NCI-H2227 (cell line): Measurements from ENCODE around the gene SLC44A2.

Experiments
- DNase-seq: peaks from one replicate; lab custom pipeline; 2025; ENCODE audit not compliant: unreplicated experiment; lab: John Stamatoyannopoulos, UW

The SLC44A2 gene

DNA sequence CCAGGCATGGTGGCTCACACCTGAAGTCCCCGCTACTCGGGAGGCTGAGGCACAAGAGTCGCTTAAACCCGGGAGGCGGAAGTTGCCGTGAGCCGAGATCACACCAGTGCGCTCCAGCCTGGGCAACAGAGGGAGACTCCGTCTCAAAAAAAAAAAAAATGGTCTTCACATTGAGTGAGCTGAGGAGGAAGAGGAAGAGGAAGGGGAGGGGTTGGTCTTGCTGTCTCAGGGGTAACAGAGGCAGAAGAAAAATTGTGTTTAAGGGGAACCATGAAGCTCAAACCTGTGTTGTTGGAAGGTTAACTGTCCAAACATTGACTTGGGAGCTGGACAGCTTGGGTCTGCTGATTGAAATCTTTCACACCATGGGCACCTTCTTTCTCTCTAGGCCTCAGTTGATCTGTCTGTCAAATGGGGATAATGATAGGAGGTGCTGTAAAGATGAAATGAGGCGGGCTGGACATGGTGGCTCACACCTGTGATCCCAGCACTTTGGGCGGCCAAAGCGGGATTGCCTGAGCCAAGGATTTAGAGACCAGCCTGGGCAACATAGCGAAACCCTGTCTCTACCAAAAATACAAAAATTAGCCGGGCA is 9.8 kb upstream of the SLC44A2 start:
- no peak for DNase-seq

DNA sequence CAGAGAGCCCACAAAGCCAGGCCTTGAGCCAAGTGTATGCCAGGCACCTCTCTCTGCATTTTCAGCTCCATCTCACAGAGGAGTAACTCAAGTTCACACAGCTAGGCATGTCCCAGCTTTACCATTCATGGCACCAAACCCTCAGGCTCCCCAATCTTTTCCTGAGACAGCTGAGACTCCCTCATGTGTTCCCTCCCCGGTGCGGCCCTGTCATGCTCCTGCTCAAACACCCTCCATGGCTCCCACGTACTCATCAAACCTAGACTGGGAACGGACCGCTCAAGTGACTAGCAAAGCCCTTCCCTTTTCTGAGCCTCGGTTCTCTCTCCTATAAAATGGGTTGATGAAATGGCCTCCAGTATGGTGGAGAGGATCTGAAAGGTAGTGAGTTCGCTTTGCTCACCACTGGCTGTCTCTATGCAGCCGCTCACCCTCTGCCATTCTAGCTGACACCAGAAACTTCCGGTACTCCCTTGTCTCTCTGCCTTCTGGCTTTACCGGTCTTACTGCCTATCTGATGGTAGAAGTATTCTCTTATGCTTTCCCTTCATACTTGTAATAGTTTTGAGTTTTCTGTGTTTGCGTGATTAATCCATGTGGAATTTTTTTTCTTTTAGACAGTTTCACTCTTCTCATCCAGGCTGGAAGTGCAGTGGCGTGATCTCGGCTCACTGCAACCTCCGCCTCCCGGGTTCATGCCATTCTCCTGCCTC is 7.8 kb upstream of the SLC44A2 start:
- DNase-seq: no peak

DNA sequence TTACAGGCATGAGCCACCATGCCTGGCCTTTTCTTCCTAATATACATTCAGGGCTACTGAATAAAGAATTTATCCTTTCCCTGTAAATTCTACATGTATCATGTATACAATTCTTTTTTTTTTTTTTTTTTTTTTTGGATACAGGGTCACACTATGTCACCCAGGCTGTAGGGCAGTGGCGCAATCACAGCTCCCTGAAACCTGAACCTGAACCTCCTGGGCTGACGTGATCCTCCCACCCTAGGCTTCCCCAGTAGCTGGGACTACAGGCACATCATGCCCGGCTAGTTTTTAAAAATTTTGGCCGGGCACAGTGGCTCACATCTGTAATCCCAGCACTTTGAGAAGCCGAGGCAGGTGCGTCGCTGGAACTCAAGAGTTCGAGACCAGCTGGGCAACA is 6.5 kb upstream of the SLC44A2 start:
- DNase-seq: no peak

DNA sequence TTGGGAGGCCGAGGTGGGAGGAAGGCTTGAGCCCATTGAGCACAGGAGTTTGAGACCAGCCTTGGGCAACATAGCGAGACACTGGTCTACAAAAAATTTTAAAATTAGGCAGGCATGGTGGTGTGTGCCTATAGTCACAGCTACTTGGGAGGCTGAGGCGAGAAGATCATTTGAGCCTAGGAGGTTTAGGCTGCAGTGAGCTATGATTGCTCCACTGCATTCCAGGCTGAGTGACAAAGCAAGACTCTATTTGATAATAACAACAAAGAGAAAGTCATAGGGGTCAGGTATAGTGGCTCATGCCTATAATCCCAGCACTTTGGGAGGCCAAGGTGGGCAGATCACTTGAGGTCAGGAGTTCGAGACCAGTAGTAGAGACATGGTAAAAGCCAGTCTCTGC is 4.6 kb upstream of the SLC44A2 start:
- no peak for DNase-seq

DNA sequence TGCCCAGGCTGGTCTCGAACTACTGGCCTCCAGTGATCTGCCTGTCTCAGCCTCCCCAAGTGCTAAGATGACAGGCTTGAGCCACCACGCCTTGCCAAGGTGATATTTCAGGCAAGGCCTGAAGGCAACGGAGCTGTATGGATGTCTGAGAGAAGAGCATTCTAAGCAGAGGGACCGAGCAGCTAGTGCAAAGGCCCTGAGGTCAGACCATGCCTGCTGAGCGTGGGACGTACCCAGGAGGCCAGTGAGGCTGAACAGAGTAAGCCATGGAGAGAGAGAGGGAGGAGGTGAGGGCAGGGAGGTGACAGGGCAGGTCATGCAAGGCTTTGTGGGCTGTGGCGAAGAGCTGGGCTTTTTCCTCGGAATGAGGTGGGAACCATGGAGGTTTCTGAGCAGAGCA is 3.4 kb upstream of the SLC44A2 start:
- DNase-seq: no peak

DNA sequence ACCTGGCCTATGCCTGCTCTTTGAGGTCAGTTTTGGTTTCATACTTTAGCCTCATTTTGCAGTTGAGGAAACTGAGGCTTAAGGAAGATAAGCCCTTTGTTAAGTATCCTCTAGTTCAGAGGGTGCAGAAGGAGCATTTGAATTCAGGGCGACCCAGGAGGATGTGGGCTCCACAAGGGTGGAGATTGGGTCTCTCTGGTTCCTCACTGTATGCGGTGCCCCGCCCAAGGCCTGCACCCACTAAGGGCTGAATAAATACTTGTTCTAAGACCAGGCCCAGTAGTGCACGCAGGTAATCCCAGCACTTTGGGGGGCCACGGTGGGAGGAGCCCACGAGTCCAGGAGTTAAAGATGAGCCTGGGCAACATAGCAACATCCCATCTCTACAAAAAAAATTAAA is 768 bp upstream of the SLC44A2 start:
- DNase-seq: no peak

DNA sequence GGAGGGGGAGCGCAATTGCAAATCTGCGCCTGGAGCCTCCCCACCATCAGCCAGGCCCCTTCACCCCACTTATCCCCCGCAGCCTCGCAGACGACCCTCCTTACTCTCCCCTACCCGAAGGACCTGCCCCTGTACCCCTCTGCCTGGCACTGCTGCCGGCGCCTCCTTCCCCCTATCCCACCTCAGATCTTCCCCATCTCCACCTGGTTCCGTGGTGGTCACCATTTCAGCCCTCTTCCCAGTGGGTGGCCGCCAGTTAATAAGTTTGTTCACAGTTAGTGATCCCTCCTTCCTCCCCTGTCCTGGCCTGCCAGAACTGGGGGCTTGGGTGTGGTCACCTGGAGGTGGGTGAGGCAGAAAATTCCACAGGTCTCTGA is 397 bp downstream of the SLC44A2 start:
- DNase-seq: no peak

DNA sequence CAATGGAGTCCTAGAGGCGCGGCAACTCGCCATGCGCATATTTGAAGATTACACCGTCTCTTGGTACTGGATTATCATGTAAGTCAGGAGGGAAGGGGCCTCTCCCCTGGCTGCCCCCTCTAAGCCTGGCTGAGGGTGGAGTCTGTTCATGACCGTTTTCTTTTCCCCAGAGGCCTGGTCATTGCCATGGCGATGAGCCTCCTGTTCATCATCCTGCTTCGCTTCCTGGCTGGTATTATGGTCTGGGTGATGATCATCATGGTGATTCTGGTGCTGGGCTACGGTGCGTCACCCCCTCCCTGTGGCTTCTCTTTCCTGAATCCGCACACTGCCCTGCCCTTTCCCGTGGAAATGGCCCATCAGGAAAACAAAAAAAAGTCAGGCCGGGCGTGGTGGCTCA is 6.5 kb downstream of the SLC44A2 start:
- no peak for DNase-seq

DNA sequence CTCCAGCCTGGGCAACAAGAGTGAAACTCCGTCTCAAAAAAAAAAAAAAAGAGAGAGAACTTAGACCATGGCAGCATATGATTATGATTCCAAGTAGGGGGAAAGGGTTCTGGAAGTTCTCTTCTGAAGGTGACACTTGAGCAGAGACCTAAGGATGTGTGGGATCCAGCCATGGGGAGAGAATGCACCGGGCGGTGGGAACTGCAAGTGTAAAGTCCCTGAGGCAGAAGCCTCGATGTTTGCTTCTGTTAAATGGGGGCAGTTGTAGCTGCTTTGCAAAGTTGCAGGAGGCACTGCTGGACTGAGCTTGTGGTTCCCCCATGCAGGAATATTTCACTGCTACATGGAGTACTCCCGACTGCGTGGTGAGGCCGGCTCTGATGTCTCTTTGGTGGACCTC is 9.1 kb downstream of the SLC44A2 start:
- no peak for DNase-seq

DNA sequence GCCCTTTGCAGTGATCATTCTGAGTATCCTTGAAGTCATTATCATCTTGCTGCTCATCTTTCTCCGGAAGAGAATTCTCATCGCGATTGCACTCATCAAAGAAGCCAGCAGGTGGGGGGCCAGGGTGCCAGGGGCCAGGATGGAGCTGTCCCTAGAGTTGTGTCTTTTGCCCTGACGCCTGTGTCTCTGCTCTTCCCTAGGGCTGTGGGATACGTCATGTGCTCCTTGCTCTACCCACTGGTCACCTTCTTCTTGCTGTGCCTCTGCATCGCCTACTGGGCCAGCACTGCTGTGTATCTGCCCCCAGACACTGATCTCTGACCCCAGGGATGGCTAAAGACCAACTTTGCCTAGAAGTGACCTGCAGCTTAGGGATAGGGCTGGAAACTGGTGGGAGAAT is 9.6 kb downstream of the SLC44A2 start:
- no peak for DNase-seq

DNA sequence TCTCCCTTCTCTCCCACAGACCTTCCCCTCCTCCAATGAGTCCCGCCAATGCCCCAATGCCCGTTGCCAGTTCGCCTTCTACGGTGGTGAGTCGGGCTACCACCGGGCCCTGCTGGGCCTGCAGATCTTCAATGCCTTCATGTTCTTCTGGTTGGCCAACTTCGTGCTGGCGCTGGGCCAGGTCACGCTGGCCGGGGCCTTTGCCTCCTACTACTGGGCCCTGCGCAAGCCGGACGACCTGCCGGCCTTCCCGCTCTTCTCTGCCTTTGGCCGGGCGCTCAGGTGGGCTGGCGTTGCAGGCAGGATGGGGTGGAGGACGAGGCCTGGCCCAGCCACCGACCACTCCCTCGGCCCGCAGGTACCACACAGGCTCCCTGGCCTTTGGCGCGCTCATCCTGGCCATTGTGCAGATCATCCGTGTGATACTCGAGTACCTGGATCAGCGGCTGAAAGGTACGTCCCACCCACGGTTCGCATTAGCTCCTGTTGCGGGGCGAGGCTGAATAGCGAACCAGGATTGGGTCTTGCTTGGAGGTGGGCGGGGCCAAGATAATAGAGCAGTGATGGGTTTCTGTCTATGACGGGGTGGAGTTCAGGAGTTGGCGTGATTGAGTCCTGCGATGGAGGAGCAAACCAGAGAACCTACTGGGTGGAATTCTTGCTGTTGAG is 11.1 kb downstream of the SLC44A2 start:
- no peak for DNase-seq

DNA sequence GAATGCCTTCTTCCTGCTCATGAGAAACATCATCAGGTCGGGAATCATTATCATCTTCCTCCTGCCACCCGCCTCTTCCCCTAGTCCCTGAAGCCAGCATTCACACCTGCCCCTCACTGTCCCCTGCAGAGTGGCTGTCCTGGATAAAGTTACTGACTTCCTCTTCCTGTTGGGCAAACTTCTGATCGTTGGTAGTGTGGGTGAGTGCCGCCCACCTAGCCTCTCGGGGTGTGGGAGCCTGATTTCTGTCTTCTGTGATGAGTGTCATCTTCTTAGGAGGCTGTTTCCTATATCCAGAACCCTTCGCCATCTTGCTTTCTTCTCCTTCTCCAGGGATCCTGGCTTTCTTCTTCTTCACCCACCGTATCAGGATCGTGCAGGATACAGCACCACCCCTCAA is 12.5 kb downstream of the SLC44A2 start:
- no peak for DNase-seq

DNA sequence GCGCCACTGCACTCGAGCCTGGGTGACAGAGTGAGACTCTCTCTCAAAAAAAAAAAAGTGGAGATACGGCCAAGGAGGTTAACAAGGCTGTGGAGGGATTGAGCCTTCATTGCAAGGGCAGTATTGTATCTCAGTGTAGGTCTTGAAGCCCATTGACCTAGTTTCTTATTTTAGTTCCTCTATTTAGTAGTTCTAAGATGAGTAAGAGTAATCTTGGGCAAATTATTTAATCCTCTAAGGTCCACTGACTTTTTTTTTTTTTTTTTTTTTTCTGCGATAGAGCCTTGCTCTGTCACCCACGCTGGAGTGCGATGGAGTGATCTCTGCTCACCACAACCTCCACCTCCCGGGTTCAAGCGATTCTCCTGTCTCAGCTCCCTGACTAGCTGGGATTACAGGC is 14.5 kb downstream of the SLC44A2 start:
- no peak for DNase-seq

DNA sequence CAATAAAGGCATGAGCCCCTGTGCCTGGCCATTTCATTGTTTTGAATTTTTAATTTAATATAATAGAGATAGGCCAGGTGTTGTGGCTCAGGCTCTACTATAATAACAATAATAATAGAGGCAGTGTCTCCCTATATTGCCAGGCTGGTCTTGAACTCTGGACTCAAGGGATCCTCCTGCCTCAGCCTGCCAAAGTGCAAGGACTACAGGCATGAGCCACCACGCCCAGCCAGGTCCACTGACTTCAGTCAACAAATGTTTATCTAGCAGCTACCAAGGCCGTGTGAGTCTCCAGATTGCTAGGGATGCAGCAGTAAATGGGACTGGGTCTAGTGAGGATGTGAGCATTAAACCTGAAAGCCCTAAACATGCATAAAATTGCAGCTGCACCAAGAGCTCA is 15.0 kb downstream of the SLC44A2 start:
- no peak for DNase-seq

DNA sequence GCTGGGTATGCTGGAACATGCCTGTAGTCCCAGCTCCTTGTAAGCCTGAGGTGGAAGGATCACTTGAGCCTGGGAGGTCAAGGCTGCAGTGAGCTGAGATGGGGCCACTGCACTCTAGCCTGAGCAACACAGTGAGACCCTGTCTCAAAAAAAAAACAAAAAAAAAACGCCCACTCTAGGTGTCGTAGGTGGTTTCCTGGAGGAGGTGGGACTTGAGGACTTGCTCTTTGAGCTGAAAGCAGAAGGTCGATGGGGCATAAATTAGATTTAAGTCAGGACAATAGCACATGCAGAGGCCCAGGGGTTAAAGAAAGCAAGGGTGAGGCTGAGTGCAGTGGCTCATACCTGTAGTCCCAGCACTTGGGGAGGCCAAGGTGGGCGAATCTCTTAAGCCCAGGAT is 15.9 kb downstream of the SLC44A2 start:
- DNase-seq: no peak

DNA sequence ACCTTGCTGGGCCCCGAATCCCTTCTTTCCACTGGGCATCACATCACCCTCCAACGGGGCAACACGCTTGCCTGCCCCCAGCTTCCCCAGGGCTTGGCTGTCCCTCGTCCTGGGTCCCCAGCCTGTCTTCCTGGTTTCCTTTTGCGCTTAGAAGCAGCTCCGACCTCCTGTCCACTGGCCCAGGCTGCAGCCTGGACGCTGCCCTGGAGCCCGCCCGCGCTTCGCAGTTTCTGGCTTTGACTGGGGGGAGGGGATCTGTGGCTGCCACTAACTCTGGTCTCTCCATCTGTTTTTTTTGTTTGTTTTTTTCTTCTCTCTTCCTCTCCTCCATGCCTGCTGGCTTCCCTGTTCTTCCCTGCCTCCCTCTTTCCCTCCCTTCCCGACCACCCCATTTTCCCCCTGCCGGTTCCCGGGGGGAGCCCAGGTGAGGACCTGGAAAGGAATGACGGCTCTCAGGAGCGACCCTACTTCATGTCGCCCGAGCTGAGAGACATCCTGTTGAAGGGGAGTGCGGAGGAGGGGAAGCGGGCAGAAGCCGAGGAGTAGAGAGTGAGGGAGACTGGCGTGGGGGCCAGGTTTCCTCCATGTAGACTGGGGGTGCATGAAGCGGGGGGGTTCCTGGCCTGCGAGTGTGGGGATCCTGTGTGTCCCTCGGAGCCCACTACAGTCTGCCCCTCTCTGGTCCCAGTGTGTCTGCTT is 17.3 kb downstream of the SLC44A2 start:
- DNase-seq: no peak

DNA sequence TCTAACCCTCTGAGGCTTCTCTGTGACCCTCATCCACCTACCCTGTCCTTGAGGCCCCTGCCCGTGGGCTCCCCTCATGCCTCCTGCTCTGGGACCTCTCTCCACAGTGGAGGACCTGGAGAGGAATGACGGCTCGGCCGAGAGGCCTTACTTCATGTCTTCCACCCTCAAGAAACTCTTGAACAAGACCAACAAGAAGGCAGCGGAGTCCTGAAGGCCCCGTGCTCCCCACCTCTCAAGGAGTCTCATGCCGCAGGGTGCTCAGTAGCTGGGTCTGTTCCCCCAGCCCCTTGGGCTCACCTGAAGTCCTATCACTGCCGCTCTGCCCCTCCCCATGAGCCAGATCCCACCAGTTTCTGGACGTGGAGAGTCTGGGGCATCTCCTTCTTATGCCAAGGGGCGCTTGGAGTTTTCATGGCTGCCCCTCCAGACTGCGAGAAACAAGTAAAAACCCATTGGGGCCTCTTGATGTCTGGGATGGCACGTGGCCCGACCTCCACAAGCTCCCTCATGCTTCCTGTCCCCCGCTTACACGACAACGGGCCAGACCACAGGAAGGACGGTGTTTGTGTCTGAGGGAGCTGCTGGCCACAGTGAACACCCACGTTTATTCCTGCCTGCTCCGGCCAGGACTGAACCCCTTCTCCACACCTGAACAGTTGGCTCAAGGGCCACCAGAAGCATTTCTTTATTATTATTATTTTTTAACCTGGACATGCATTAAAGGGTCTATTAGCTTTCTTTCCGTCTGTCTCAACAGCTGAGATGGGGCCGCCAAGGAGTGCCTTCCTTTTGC is 18.0 kb downstream of the SLC44A2 start:
- DNase-seq: no peak

DNA sequence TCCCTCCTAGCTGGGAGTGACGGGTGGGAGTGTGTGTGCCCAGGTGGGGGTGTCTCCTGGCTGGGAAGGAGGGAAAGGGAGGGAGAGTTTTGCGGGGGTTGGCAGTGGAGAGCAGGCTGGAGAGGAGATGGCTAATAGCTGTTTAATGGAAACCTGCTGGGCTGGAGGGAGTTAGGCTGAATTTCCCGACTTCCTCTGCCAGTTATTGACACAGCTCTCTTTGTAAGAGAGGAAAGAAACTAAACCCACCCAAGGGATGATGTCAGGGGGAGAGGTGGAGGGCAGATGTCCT is 18.6 kb downstream of the SLC44A2 start:
- DNase-seq: peak; percentile 46

DNA sequence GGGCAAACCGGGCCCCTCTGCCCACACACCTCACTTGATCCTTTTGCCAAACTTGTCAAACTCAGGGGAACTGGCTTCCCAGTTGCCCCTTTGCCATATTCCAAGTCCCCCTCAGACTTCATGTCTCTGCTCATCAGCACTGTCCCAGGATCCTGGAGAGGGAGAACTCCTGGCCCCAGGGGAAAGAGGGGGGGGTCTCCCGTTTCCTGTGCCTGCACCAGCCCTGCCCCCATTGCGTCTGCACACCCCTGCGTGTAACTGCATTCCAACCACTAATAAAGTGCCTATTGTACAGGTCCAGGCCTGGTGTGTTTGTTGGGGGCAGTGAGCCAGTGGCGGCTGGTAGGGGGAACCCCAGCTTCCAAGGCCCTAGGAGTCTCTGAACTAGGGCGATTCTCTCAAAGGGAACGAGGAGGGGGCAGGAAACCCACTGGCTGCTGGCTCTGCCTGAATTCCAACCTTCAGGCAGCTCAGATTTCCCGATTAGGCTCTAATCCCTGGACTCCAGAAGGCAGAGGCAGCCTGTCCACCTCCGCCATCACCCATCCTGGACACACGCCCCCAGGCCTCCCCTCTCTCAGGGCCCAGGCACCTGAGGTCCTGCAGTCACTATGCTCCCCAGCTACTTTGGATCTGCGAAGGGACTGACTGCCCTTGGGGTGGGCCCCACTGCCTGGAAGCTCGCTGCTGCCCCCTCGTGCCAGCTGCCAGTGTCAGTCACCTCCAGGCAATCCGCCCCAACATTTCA is 19.1 kb downstream of the SLC44A2 start:
- peak; percentile 67 for DNase-seq

DNA sequence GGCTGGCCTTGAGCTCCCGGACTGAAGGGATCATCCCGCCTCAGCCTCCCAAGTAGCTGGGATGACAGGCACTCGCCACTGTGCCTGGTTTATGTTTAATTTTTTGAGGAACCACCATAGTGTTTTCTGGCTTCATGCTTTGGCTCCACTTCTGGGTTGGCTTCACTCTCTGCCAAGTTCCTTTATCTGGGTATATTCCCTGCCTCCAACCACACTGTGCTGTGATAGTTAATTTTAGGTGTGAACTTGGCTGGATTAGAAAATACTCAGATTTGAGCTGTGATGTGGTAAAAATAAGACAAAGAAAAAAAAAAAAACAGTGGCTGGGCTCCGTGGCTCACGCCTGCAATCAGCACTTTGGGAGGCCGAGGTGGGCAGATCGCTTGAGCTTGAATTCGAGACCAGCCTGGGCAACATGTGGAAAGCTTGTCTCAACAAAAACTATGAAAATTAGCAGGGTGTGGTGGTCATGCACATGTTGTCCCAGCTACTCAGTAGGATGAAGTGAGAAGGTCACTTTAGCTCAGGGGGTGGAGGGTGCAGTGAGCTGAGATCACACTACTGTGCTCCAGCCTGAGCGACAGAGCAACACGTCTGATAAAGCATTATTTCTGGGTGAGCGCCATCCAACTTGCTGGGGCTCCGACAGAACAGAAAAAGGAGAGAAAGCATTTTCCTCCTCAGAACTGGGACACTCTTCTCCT is 21.3 kb downstream of the SLC44A2 start:
- DNase-seq: no peak
